Natural killer cell (primary cell): ENCODE measurements around the gene MIPEP. TPM values are rescaled to one million over a fixed set of nuclear protein-coding genes. Genes with fewer than 3 reads are reported as not detected.
"Not testable (repeated sequence)": the region's sequence is repeated elsewhere in the genome, so short reads cannot be mapped to it uniquely, and the experiment has no call there.

Experiments
- ATAC-seq, 3 donors: fragments of 150-1000 bp in 2 of 3; fragments of 200-7000 bp in 1 of 3; cut with Tn5 transposase; 1 replicate in 1 of 3; 2 replicates in 2 of 3; pipeline ENCODE4 v1.10.0; 2021; ENCODE audit warnings: mild to moderate bottlenecking in 2 of 3, moderate library complexity in 2 of 3
- DNase-seq, 2 donors: peaks; one replicate each; pipeline versions ENCODE4 v3.0.0 to v3.0.0-alpha.2; 2013 to 2021; ENCODE audit warnings: mixed read lengths in 1 of 2
- H3K27ac ChIP-seq: one replicate; pipeline ENCODE4 v1.5.1; 2013; ENCODE audit warnings: mild to moderate bottlenecking, low read length
- H3K27me3 ChIP-seq: one replicate; pipeline ENCODE4 v1.6.1; 2013; ENCODE audit warnings: low read length; ENCODE audit not compliant: control insufficient read depth, insufficient read depth
- H3K36me3 ChIP-seq: one replicate; pipeline ENCODE4 v1.6.1; 2013; ENCODE audit warnings: low read length; ENCODE audit not compliant: control insufficient read depth, insufficient read depth
- H3K4me1 ChIP-seq: one replicate; pipeline ENCODE4 v1.6.1; 2013; ENCODE audit warnings: low read length; ENCODE audit not compliant: control insufficient read depth, insufficient read depth
- H3K4me3 ChIP-seq: one replicate; pipeline ENCODE4 v1.5.1; 2013; ENCODE audit warnings: low read length
- H3K9me3 ChIP-seq: one replicate; pipeline ENCODE4 v1.6.1; 2013; ENCODE audit warnings: low read length; ENCODE audit not compliant: control insufficient read depth, insufficient read depth
- H3K27ac Mint-ChIP-seq, 2 donors: one replicate each; pipeline ENCODE4 v1.8.0; 2022; ENCODE audit warnings: mild to moderate bottlenecking in 2 of 2, mixed read lengths in 2 of 2, moderate library complexity in 1 of 2
- H3K27me3 Mint-ChIP-seq, 2 donors: one replicate each; pipeline ENCODE4 v1.8.0; 2022; ENCODE audit warnings: low read depth in 2 of 2, mixed read lengths in 2 of 2
- H3K36me3 Mint-ChIP-seq: one replicate; pipeline ENCODE4 v1.8.0; 2022; ENCODE audit warnings: mixed read lengths
- H3K4me1 Mint-ChIP-seq, 2 donors: one replicate each; pipeline ENCODE4 v1.8.0; 2022; ENCODE audit warnings: mixed read lengths in 2 of 2
- H3K4me3 Mint-ChIP-seq: one replicate; pipeline ENCODE4 v1.8.0; 2022; ENCODE audit warnings: mild to moderate bottlenecking, moderate library complexity, mixed read lengths
- H3K9me3 Mint-ChIP-seq, 2 donors: one replicate each; pipeline ENCODE4 v1.8.0; 2022; ENCODE audit warnings: mixed read lengths in 2 of 2
- WGBS: methylation state at CpG from one replicate; pipeline ENCODE4 v1.1.7; 2013; ENCODE audit warnings: missing lambda C conversion rate; ENCODE audit not compliant: insufficient coverage; 5-methylcytosine and 5-hydroxymethylcytosine counted together
- intact Hi-C: fragments of 100-400 bp; cut with micrococcal nuclease; formaldehyde crosslinking; loops from one replicate; pipeline ENCODE4 v1.14.2; 2022
- total RNA-seq, 4 donors: library from RNA; stranded (reverse); fragments of 120-200 nt in 1 of 4; gene quantifications; one replicate each; pipeline versions ENCODE4 v1.2.3 to v1.2.4, GENCODE V29; 2013 to 2022
- TF ChIP-seq, protein P1 (sequence below): fragments of 200-600 bp; IDR thresholded peaks from one replicate; pipeline ENCODE4 v1.8.0; 2022; ENCODE audit warnings: antibody characterized with exemption

The MIPEP gene
- total RNA-seq, 3 donors from 2014 or later (not counting 1 experiment from before 2014, with no cell fraction given), result 9.7 to 10.1 (median 9.7) TPM

DNA sequence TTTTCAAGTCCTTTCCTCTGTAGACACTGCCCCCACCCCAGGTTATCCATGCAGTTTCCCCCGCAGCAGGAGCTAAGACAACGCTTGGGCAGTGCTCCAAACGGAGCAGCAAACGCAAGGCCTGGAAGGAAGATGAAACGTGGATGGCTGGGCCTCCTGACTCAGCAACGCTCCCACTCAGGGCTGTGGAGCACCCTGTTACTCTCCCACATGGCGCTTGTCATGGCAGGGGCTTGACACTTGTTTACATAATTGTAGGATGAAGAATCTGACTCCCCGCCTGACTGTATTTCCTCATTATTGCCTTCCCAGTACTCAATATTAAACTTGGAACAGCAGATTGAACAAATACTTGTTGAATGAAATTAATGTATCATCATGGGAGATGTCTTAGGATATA lies 8.9 kb upstream of the MIPEP start:
- TF ChIP-seq, protein P1, sequence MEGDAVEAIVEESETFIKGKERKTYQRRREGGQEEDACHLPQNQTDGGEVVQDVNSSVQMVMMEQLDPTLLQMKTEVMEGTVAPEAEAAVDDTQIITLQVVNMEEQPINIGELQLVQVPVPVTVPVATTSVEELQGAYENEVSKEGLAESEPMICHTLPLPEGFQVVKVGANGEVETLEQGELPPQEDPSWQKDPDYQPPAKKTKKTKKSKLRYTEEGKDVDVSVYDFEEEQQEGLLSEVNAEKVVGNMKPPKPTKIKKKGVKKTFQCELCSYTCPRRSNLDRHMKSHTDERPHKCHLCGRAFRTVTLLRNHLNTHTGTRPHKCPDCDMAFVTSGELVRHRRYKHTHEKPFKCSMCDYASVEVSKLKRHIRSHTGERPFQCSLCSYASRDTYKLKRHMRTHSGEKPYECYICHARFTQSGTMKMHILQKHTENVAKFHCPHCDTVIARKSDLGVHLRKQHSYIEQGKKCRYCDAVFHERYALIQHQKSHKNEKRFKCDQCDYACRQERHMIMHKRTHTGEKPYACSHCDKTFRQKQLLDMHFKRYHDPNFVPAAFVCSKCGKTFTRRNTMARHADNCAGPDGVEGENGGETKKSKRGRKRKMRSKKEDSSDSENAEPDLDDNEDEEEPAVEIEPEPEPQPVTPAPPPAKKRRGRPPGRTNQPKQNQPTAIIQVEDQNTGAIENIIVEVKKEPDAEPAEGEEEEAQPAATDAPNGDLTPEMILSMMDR, result no peak
- intact Hi-C loops, result no loop called here
- Histone ChIP-seq H3K4me3 (no peak overlapping the region), H3K36me3 (no peaks in the 10 kb centered on the region), H3K4me1 (no peaks in the 10 kb centered on the region), H3K27ac (no peak overlapping the region), H3K9me3 (no peaks in the 10 kb centered on the region), H3K27me3 (peaks cover 2% of the 10 kb centered on the region)
- no peaks in the 10 kb centered on the region for H3K9me3 Mint-ChIP-seq
- no peaks in the 10 kb centered on the region for H3K36me3 Mint-ChIP-seq
- no peak for DNase-seq
- WGBS, result 92% methylated on average over 8 of the region's 8 CpGs
- H3K27me3 Mint-ChIP-seq, result peaks cover 14 to 47% of the 10 kb centered on the region in 2 donors
- no peak for ATAC-seq
- H3K27ac Mint-ChIP-seq, result no peak overlapping the region
- no peaks in the 10 kb centered on the region for H3K4me1 Mint-ChIP-seq
- H3K4me3 Mint-ChIP-seq, result no peak overlapping the region

DNA sequence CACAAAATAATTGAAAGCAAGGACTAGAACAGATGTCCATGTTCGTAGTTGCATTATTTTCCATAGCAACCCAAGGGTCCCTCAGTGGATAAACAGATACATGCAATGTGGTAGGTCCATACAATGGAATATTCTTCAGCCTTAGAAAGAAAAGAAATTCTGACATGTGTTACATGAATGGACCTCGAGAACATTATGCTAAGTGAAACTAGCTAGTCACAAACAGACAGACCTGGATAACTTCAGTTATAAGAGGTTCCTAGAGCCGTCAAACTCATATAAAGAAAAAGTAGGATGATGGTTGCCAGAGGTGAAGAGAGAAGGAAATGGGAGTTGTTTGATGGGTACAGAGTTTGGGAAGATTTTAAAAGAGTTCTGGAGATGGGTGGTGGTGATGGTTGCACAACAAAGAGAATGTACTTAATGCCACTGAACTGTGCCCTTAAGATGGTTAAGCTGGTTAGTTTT lies 8.3 kb upstream of the MIPEP start, which contains the start of gene C1QTNF9B:
Gene C1QTNF9B, minus strand, starts transcription at position 51 of the 468 bp plus-strand sequence.
- H3K9me3 Mint-ChIP-seq, H3K36me3 Mint-ChIP-seq, H3K4me3 ChIP-seq, intact Hi-C loops, H3K4me1 ChIP-seq, H3K27me3 ChIP-seq, DNase-seq, H3K27ac Mint-ChIP-seq, H3K9me3 ChIP-seq, H3K4me1 Mint-ChIP-seq, H3K27ac ChIP-seq, ATAC-seq, H3K4me3 Mint-ChIP-seq, H3K36me3 ChIP-seq: not testable (repeated sequence)
- 84% methylated on average over 2 of the region's 3 CpGs for WGBS
- H3K27me3 Mint-ChIP-seq, result peaks cover 9 to 41% of the 10 kb centered on the region in 2 donors

DNA sequence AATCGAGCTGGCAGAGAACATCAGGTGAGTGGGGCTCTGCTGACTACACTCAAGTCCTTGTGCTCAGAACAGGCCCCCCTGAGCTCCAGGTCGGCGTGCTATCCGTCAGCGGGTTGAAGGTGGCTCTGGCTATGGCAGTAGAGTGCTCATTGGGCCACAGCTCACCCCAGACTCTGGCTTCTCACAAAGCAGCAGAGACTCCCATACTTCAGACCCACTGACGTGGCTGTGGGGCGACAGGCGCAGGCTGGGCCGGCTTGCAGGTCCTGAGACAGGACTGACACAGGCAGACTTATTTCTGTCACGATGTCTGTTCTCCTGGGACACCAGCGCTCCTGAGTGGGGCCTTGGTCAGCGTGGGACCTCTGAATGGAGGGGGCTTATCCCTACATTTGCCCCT lies 5.5 kb upstream of the MIPEP start:
- H3K4me3 Mint-ChIP-seq, ATAC-seq, H3K36me3 Mint-ChIP-seq, H3K9me3 ChIP-seq, intact Hi-C loops, H3K27ac ChIP-seq, H3K36me3 ChIP-seq, H3K4me3 ChIP-seq, H3K4me1 Mint-ChIP-seq, H3K27me3 ChIP-seq, H3K4me1 ChIP-seq, H3K27ac Mint-ChIP-seq, DNase-seq, H3K9me3 Mint-ChIP-seq: not testable (repeated sequence)
- H3K27me3 Mint-ChIP-seq, result peaks cover 0 to 18% of the 10 kb centered on the region in 2 donors
- WGBS, result 74% methylated on average over 10 of the region's 12 CpGs

DNA sequence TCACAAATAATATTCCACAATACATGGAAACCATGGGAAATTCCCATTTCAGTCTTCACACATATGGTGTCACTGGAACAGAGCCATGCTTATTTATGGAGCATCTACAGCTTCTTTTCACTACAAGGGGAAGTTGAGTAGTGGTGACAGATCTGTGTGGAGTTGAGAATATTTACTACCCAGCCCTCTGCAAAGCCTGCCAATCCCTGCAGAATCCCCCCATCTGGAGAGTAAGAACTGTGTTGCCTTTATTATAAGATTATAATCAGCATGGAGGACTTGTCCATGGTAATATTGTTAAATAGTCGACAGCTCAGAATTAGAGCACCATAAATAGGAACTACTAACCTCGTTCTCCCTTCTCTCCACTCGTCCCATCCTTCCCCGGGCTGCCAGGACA lies 4.6 kb upstream of the MIPEP start:
- ATAC-seq, H3K27me3 ChIP-seq, H3K4me1 ChIP-seq, DNase-seq, H3K27me3 Mint-ChIP-seq, H3K36me3 Mint-ChIP-seq, H3K9me3 Mint-ChIP-seq, H3K9me3 ChIP-seq, H3K27ac Mint-ChIP-seq, H3K36me3 ChIP-seq, intact Hi-C loops, H3K4me3 ChIP-seq, H3K4me3 Mint-ChIP-seq, H3K27ac ChIP-seq: not testable (repeated sequence)
- peaks cover 13% of the 10 kb centered on the region in 2 donors for H3K4me1 Mint-ChIP-seq
- no CpG with 5 or more reads among the region's 4 CpGs for WGBS
